ENCODE measurements around the gene SRPK3.

- TF ChIP-seq MYC (IDR thresholded peaks at IDR 0.05; ENCODE audit: low read depth, low read length): no peak
- TF ChIP-seq, protein P1, sequence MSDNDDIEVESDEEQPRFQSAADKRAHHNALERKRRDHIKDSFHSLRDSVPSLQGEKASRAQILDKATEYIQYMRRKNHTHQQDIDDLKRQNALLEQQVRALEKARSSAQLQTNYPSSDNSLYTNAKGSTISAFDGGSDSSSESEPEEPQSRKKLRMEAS (IDR thresholded peaks at IDR 0.05; ENCODE audit: insufficient read depth, insufficient read length): no peak
- TF ChIP-seq, protein P2, sequence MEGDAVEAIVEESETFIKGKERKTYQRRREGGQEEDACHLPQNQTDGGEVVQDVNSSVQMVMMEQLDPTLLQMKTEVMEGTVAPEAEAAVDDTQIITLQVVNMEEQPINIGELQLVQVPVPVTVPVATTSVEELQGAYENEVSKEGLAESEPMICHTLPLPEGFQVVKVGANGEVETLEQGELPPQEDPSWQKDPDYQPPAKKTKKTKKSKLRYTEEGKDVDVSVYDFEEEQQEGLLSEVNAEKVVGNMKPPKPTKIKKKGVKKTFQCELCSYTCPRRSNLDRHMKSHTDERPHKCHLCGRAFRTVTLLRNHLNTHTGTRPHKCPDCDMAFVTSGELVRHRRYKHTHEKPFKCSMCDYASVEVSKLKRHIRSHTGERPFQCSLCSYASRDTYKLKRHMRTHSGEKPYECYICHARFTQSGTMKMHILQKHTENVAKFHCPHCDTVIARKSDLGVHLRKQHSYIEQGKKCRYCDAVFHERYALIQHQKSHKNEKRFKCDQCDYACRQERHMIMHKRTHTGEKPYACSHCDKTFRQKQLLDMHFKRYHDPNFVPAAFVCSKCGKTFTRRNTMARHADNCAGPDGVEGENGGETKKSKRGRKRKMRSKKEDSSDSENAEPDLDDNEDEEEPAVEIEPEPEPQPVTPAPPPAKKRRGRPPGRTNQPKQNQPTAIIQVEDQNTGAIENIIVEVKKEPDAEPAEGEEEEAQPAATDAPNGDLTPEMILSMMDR (IDR thresholded peaks at IDR 0.05; ENCODE audit: extremely low read depth in 1 of 2, insufficient read depth in 1 of 2, low read depth in 1 of 2, low read length in 2 of 2): no peak
These were observed 2.1 kb upstream of the SRPK3 start for GRCh38 chrX:153778684-153779101.

Data from endothelial cell of umbilical vein (primary cell).